Neural progenitor cell (in vitro differentiated cells): ENCODE measurements around the gene CDK7. TPM values are rescaled to one million over a fixed set of nuclear protein-coding genes. Genes with fewer than 3 reads are reported as not detected.

Source experiments
- DNase-seq: peaks from one replicate; pipeline ENCODE4 v3.0.0-alpha.2; 2016; ENCODE audit warnings: low spot score
- H2AFZ ChIP-seq: fragments of 200-600 bp; sonication (generic); replicated peaks from 2 replicates; pipeline ENCODE4 v1.6.1; 2016; ENCODE audit warnings: antibody characterized with exemption
- H3F3A ChIP-seq: fragments of 200-600 bp; sonication (generic); 2 replicates; pipeline ENCODE4 v1.6.1; 2016; ENCODE audit warnings: antibody characterized with exemption, low read depth
- H3K27ac ChIP-seq: fragments of 200-600 bp; sonication (generic); 2 replicates; pipeline ENCODE4 v1.5.1; 2016; ENCODE audit warnings: mild to moderate bottlenecking
- H3K27me3 ChIP-seq: fragments of 200-600 bp; sonication (generic); 2 replicates; pipeline ENCODE4 v1.6.1; 2016; ENCODE audit warnings: mild to moderate bottlenecking, moderate library complexity
- H3K36me3 ChIP-seq: fragments of 200-600 bp; sonication (generic); 2 replicates; pipeline ENCODE4 v1.5.1; 2016
- H3K4me1 ChIP-seq: fragments of 200-600 bp; sonication (generic); 2 replicates; pipeline ENCODE4 v1.6.1; 2016; ENCODE audit warnings: mixed run types
- H3K4me2 ChIP-seq: fragments of 200-600 bp; sonication (generic); 2 replicates; pipeline ENCODE4 v1.6.1; 2016
- H3K4me3 ChIP-seq: fragments of 200-600 bp; sonication (generic); 2 replicates; pipeline ENCODE4 v1.5.1; 2016
- H3K79me2 ChIP-seq: fragments of 200-600 bp; sonication (generic); 2 replicates; pipeline ENCODE4 v1.6.1; 2016; ENCODE audit warnings: low read depth
- H3K9ac ChIP-seq: fragments of 200-600 bp; sonication (generic); 2 replicates; pipeline ENCODE4 v1.6.1; 2016
- H3K9me3 ChIP-seq: fragments of 200-600 bp; sonication (generic); 2 replicates; pipeline ENCODE4 v1.5.1; 2016; ENCODE audit warnings: low read depth
- H4K20me1 ChIP-seq: fragments of 200-600 bp; sonication (generic); 2 replicates; pipeline ENCODE4 v1.6.1; 2016; ENCODE audit warnings: low read depth
- H3K27ac Mint-ChIP-seq: 3 replicates; pipeline ENCODE4 v1.8.0; 2021; ENCODE audit warnings: mixed read lengths
- H3K27me3 Mint-ChIP-seq: 2 replicates; pipeline ENCODE4 v1.8.0; 2022; ENCODE audit warnings: low read depth, mild to moderate bottlenecking, inconsistent platforms, moderate library complexity, mixed read lengths; ENCODE audit not compliant: insufficient read depth
- H3K36me3 Mint-ChIP-seq: 3 replicates; pipeline ENCODE4 v1.8.0; 2021; ENCODE audit warnings: mixed read lengths
- H3K4me1 Mint-ChIP-seq: 3 replicates; pipeline ENCODE4 v1.8.0; 2021; ENCODE audit warnings: mixed read lengths
- H3K4me3 Mint-ChIP-seq: 3 replicates; pipeline ENCODE4 v1.8.0; 2021; ENCODE audit warnings: mild to moderate bottlenecking, moderate library complexity, mixed read lengths
- H3K9me3 Mint-ChIP-seq: 3 replicates; pipeline ENCODE4 v1.8.0; 2020; ENCODE audit warnings: mixed read lengths
- CTCF ChIP-seq: fragments of 200-600 bp; sonication (generic); IDR thresholded peaks from 2 replicates; pipeline ENCODE4 v1.5.1; 2017; ENCODE audit warnings: antibody characterized with exemption, mild to moderate bottlenecking
- EZH2 ChIP-seq: fragments of 200-600 bp; sonication (generic); IDR thresholded peaks from 2 replicates; pipeline ENCODE4 v1.6.1; 2017; ENCODE audit warnings: antibody characterized with exemption, mild to moderate bottlenecking, moderate library complexity
- EZH2phosphoT487 ChIP-seq: fragments of 200-600 bp; sonication (generic); IDR thresholded peaks from 2 replicates; pipeline ENCODE4 v1.6.1; 2017; ENCODE audit warnings: antibody characterized with exemption
- total RNA-seq: library from RNA; depleted of rRNA; stranded (reverse); fragments of >200 nt; gene quantifications from 2 replicates; pipeline ENCODE4 v1.2.3, GENCODE V29; 2015; ENCODE audit warnings: low replicate concordance

The CDK7 gene
- total RNA-seq, 1 donor from 2014 or later: 57.3 TPM

DNA sequence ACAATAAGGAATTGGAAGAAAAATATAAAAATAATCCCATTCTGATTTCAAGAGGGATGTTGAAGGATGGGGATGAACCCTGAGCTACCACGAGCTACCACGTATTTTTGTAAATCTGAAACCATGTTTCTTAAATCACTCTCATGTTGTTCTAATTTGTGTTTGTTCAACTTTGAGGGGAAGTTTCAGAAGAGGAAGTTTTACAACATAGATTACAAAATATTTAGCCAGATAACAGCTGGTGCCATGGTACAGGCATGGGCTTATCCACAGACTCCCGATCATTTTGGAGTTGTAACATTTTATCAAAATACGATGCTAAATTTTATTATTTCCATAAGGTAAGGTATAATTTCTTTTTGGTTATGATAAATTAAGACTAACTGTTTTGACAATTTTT, 82.7 kb downstream of the CDK7 start:
- no peak overlapping the region for H3K27ac Mint-ChIP-seq

GRCh38 chr5:69326365-69326764, 91.7 kb downstream of the CDK7 start:
- no peak for TF ChIP-seq EZH2phosphoT487
- TF ChIP-seq CTCF: no peak
- TF ChIP-seq EZH2: no peak
- no peak for DNase-seq
- Histone ChIP-seq H3K27me3 (no peaks in the 10 kb centered on the region), H2AFZ (no peak overlapping the region), H3F3A (no peaks in the 10 kb centered on the region), H3K4me1 (no peaks in the 10 kb centered on the region), H3K27ac (no peak overlapping the region), H3K79me2 (no peaks in the 10 kb centered on the region), H3K4me3 (no peak overlapping the region), H3K9ac (no peak overlapping the region), H3K36me3 (no peaks in the 10 kb centered on the region), H3K9me3 (no peaks in the 10 kb centered on the region), H3K4me2 (no peak overlapping the region), H4K20me1 (no peaks in the 10 kb centered on the region)
- Mint-ChIP-seq H3K36me3 (no peaks in the 10 kb centered on the region), H3K4me1 (no peaks in the 10 kb centered on the region), H3K9me3 (no peaks in the 10 kb centered on the region), H3K27me3 (no peaks in the 10 kb centered on the region), H3K4me3 (no peak overlapping the region), H3K27ac (no peak overlapping the region)

More for the DNA sequence above, 82.7 kb downstream of the CDK7 start:
- Histone ChIP-seq H3K36me3 (no peaks in the 10 kb centered on the region), H3K27ac (no peak overlapping the region), H3F3A (no peaks in the 10 kb centered on the region), H4K20me1 (no peaks in the 10 kb centered on the region), H3K4me1 (no peaks in the 10 kb centered on the region), H3K4me3 (no peak overlapping the region), H3K4me2 (no peak overlapping the region), H3K9me3 (no peaks in the 10 kb centered on the region), H3K27me3 (no peaks in the 10 kb centered on the region), H2AFZ (no peak overlapping the region), H3K79me2 (no peaks in the 10 kb centered on the region), H3K9ac (no peak overlapping the region)
- Mint-ChIP-seq H3K4me1 (peaks cover 3% of the 10 kb centered on the region), H3K4me3 (no peak overlapping the region), H3K27me3 (no peaks in the 10 kb centered on the region), H3K9me3 (no peaks in the 10 kb centered on the region), H3K36me3 (no peaks in the 10 kb centered on the region)
- DNase-seq: no peak
- TF ChIP-seq CTCF: no peak
- TF ChIP-seq EZH2: no peak
- TF ChIP-seq EZH2phosphoT487: no peak

Other genes starting within 250 kb of the CDK7 start
- gene SLC30A5, start 140.9 kb upstream of the CDK7 start, total RNA-seq: 32.4 and 45.6 TPM in 2 replicates
- 317 and 408 TPM in 2 replicates for gene CCNB1, start 67.7 kb upstream of the CDK7 start, total RNA-seq
- 160 and 303 TPM in 2 replicates for gene CENPH, start 45.3 kb upstream of the CDK7 start, total RNA-seq
- gene CCDC125, start 97.9 kb downstream of the CDK7 start, total RNA-seq: 0.53 and 0.54 TPM in 2 replicates
- 21.6 and 50.4 TPM in 2 replicates for gene AK6, start 134.6 kb downstream of the CDK7 start, total RNA-seq
- 66.3 and 97.0 TPM in 2 replicates for gene TAF9, start 134.6 kb downstream of the CDK7 start, total RNA-seq
- gene RAD17, start 134.9 kb downstream of the CDK7 start, total RNA-seq: 32.3 and 51.6 TPM in 2 replicates
- 12.9 and 13.7 TPM in 2 replicates for gene MARVELD2, start 180.2 kb downstream of the CDK7 start, total RNA-seq